Activated naive CD4-positive, alpha-beta T cell (primary cell): ENCODE data around the gene PWWP2A.
A peak's percentile ranks its signal among the peaks of the same experiment; 100 is the strongest.

Experiments used
- DNase-seq, 4 experiments: peaks; one replicate each; lab custom pipeline; 2025; lab: John Stamatoyannopoulos, UW

PWWP2A gene

GRCh38 chr5:160133071-160133917, 14.0 kb upstream of the PWWP2A start:
- DNase-seq, result no peak

- DNase-seq, result no peak
Observed at GRCh38 chr5:160129841-160130240, 10.6 kb upstream of the PWWP2A start.

- no peak for DNase-seq
Observed at GRCh38 chr5:160128632-160129031, 9.4 kb upstream of the PWWP2A start.

GRCh38 chr5:160119905-160120266, 636 bp upstream of the PWWP2A start:
- DNase-seq, result no peak

GRCh38 chr5:160118349-160119141, 705 bp downstream of the PWWP2A start:
- peak; percentile 13 to 52 (median 31) for DNase-seq

GRCh38 chr5:160116991-160117390, 2.3 kb downstream of the PWWP2A start:
- DNase-seq, result no peak

- no peak for DNase-seq
Observed at GRCh38 chr5:160108124-160108523, 11.1 kb downstream of the PWWP2A start.

GRCh38 chr5:160105686-160106360, 13.4 kb downstream of the PWWP2A start:
- no peak for DNase-seq

- DNase-seq, result no peak
Observed at GRCh38 chr5:160097991-160098390, 21.3 kb downstream of the PWWP2A start.

GRCh38 chr5:160096178-160096577, 23.1 kb downstream of the PWWP2A start:
- no peak for DNase-seq

- DNase-seq, result no peak
Observed at GRCh38 chr5:160092960-160093707, 26.1 kb downstream of the PWWP2A start.

- no peak for DNase-seq
Observed at GRCh38 chr5:160092514-160092913, 26.7 kb downstream of the PWWP2A start.

GRCh38 chr5:160090059-160090458, 29.2 kb downstream of the PWWP2A start:
- no peak for DNase-seq

- no peak for DNase-seq
Observed at GRCh38 chr5:160089531-160089930, 29.7 kb downstream of the PWWP2A start.

- no peak for DNase-seq
Observed at GRCh38 chr5:160088805-160089204, 30.4 kb downstream of the PWWP2A start.

- DNase-seq, result no peak
Observed at GRCh38 chr5:160087199-160087598, 32.1 kb downstream of the PWWP2A start.

- DNase-seq, result no peak
Observed at GRCh38 chr5:160084144-160084543, 35.1 kb downstream of the PWWP2A start.

- DNase-seq, result no peak
Observed at GRCh38 chr5:160083501-160083900, 35.7 kb downstream of the PWWP2A start.

- no peak for DNase-seq
Observed at GRCh38 chr5:160082614-160083500, 36.4 kb downstream of the PWWP2A start.

GRCh38 chr5:160081495-160081894, 37.8 kb downstream of the PWWP2A start:
- DNase-seq, result no peak

GRCh38 chr5:160079753-160080152, 39.5 kb downstream of the PWWP2A start:
- no peak for DNase-seq
